OCI-LY7 (cell line): ENCODE measurements around the gene ZYX. TPM values are rescaled to one million over a fixed set of nuclear protein-coding genes. Genes with fewer than 3 reads are reported as not detected.

Experiments
- BruUV-seq: library from RNA; stranded (reverse); fragments of 400-500 nt; replicated peaks from 2 replicates; lab custom pipeline; 2021; lab: Mats Ljungman, UMichigan
- CTCF ChIA-PET: fragments of 300-600 bp; sonication (Branson Sonifier 250); formaldehyde crosslinking; loops from one replicate; lab custom pipeline; 2022; ENCODE audit warnings: antibody characterized with exemption; ENCODE audit not compliant: unreplicated experiment; lab: Charles Lee
- POLR2A ChIA-PET: fragments of 300-600 bp; sonication (Branson Sonifier 250); formaldehyde crosslinking; loops from one replicate; lab custom pipeline; 2022; ENCODE audit warnings: antibody characterized with exemption; lab: Charles Lee
- DNase-seq: peaks from one replicate; pipeline ENCODE4 v3.0.0-alpha.2; 2015; ENCODE audit warnings: low spot score
- H2AFZ ChIP-seq: fragments of 200-600 bp; sonication (generic), shearing (Covaris generic); 2 replicates; pipeline ENCODE4 v1.6.1; 2014; ENCODE audit warnings: mild to moderate bottlenecking, antibody characterized with exemption, low read length, moderate library complexity
- H3K27ac ChIP-seq: fragments of 200-600 bp; sonication (generic); 2 replicates; pipeline ENCODE4 v1.5.1; 2014; ENCODE audit warnings: mixed run types, low read depth, mild to moderate bottlenecking, moderate library complexity, low read length, inconsistent platforms; ENCODE audit not compliant: poor library complexity, severe bottlenecking
- H3K36me3 ChIP-seq: fragments of 200-600 bp; sonication (generic); 2 replicates; pipeline ENCODE4 v1.6.1; 2014; ENCODE audit warnings: mild to moderate bottlenecking, antibody characterized with exemption, low read length, moderate library complexity, mixed read lengths; ENCODE audit not compliant: insufficient read depth
- H3K4me1 ChIP-seq: fragments of 200-600 bp; sonication (generic); 2 replicates; pipeline ENCODE4 v1.5.1; 2014; ENCODE audit warnings: mild to moderate bottlenecking, low read length; ENCODE audit not compliant: insufficient read depth, poor library complexity, severe bottlenecking
- H3K4me2 ChIP-seq: fragments of 200-600 bp; sonication (generic); 2 replicates; pipeline ENCODE4 v1.6.1; 2014; ENCODE audit warnings: mild to moderate bottlenecking, low read length
- H3K4me3 ChIP-seq: fragments of 200-600 bp; sonication (generic); 2 replicates; pipeline ENCODE4 v1.5.1; 2014; ENCODE audit warnings: mild to moderate bottlenecking, low read depth, low read length; ENCODE audit not compliant: poor library complexity, severe bottlenecking
- H3K79me2 ChIP-seq: fragments of 200-600 bp; sonication (generic); 2 replicates; pipeline ENCODE4 v1.6.1; 2016; ENCODE audit warnings: low read depth, mild to moderate bottlenecking, low read length, moderate library complexity, mixed read lengths; ENCODE audit not compliant: insufficient read depth
- H3K9me2 ChIP-seq: fragments of 200-600 bp; sonication (generic); 2 replicates; pipeline ENCODE4 v1.6.1; 2016; ENCODE audit warnings: mild to moderate bottlenecking, low read length, mixed read lengths; ENCODE audit not compliant: insufficient read depth
- H3K9me3 ChIP-seq: fragments of 200-600 bp; sonication (generic); 2 replicates; pipeline ENCODE4 v1.6.1; 2014; ENCODE audit warnings: mild to moderate bottlenecking, mixed run types, low read length, mixed read lengths
- H4K20me1 ChIP-seq: fragments of 200-600 bp; sonication (generic); 2 replicates; pipeline ENCODE4 v1.6.1; 2014; ENCODE audit warnings: mild to moderate bottlenecking, antibody characterized with exemption, low read length, moderate library complexity, mixed read lengths; ENCODE audit not compliant: insufficient read depth
- CTCF ChIP-seq: fragments of 200-600 bp; sonication (generic); conservative IDR thresholded peaks from 2 replicates; pipeline ENCODE4 v1.5.1; 2014; ENCODE audit warnings: mild to moderate bottlenecking, antibody characterized with exemption, low read length, moderate library complexity, mixed read lengths
- EZH2phosphoT487 ChIP-seq: fragments of 200-600 bp; sonication (generic); IDR thresholded peaks from 2 replicates; pipeline ENCODE4 v1.6.1; 2018; ENCODE audit warnings: low read depth, borderline replicate concordance, mild to moderate bottlenecking, mixed run types, antibody characterized with exemption, low read length, moderate library complexity, mixed read lengths
- intact Hi-C: fragments of 100-400 bp; cut with micrococcal nuclease; formaldehyde crosslinking; loops from one replicate; pipeline ENCODE4 v1.10.0; 2022; ENCODE audit not compliant: unreplicated experiment
- total RNA-seq, 2 experiments: library from RNA; depleted of rRNA in 1 of 2; stranded (reverse); fragments of >200 nt in 1 of 2; shearing (Covaris generic) in 1 of 2; gene quantifications; 2 replicates each; pipeline ENCODE4 v1.2.3, GENCODE V29; 2014 to 2022

ZYX gene
- total RNA-seq, 2 experiments from 2014 or later, result 0.44 to 4.2 TPM

DNA sequence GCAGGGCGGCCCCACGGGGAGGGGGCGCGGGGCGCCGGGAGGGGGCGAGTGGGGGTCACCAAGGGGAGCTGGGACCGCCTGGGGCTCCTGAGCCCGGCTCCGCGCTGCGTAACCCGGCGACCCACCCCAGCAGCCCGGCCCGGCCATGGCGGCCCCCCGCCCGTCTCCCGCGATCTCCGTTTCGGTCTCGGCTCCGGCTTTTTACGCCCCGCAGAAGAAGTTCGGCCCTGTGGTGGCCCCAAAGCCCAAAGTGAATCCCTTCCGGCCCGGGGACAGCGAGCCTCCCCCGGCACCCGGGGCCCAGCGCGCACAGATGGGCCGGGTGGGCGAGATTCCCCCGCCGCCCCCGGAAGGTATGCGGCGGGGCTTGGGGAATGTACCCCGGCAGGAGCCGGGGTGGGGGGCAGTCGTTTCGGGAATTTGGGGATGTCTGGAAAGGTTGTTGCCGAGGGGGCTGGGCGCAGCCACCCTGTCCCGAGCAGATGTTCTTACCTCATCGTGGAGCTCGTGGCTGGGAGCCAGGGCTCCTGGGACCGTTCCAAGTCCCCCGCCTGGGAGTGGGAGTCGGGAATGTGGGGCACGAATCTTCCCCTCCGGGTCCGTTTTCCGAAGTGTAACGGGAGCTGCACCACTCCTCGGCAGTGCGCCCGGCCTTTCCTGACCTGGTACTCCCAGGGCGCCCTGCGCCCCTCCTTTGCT is 431 bp downstream of the ZYX start:
- H3K27ac ChIP-seq, result no peak overlapping the region
- ChIA-PET POLR2A (no interaction called here), CTCF (interaction anchor here (0.6 kb wide), 1 partner anchor 10 kb away, joined by 3 read pairs; no protein-coding TSS in a partner anchor)
- H3K4me2 ChIP-seq, result peak overlapping the region; percentile 98
- H3K4me3 ChIP-seq, result peak overlapping the region; percentile 76
- H3K36me3 ChIP-seq, result no peaks in the 10 kb centered on the region
- peak overlapping the region; percentile 90; the same call in 1 of the 2 replicates for H2AFZ ChIP-seq
- DNase-seq, result no peak
- TF ChIP-seq CTCF (no peak), EZH2phosphoT487 (no peak)
- intact Hi-C loops, result no loop called here
- H3K79me2 ChIP-seq, result no peaks in the 10 kb centered on the region
- H4K20me1 ChIP-seq, result no peaks in the 10 kb centered on the region
- BruUV-seq, result no TSS peak
- H3K4me1 ChIP-seq, result no peaks in the 10 kb centered on the region
- H3K9me3 ChIP-seq, result no peaks in the 10 kb centered on the region
- no peaks in the 10 kb centered on the region for H3K9me2 ChIP-seq

DNA sequence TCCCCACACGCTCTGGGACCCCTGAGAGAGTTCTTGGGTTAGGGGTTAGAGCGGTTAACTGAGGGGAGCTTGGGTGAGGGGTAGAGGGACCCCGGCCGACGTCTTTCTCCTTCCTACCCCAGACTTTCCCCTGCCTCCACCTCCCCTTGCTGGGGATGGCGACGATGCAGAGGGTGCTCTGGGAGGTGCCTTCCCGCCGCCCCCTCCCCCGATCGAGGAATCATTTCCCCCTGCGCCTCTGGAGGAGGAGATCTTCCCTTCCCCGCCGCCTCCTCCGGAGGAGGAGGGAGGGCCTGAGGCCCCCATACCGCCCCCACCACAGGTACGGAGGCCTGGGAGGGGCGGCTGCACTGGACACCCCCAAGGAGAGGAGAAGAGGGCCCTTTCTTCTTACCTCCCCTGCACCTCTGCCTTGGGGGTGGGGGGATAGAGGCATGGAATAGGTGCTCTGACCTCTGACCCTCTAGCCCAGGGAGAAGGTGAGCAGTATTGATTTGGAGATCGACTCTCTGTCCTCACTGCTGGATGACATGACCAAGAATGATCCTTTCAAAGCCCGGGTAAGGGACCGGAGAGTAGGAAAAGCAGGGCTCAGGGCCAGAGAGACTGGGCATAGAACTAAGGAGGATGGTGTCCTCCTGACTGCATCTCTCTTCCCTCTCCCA is 1.1 kb downstream of the ZYX start:
- Histone ChIP-seq H2AFZ (no peak overlapping the region), H3K9me3 (no peaks in the 10 kb centered on the region), H3K9me2 (no peaks in the 10 kb centered on the region), H3K4me3 (no peak overlapping the region), H3K79me2 (no peaks in the 10 kb centered on the region), H3K27ac (no peak overlapping the region), H3K36me3 (no peaks in the 10 kb centered on the region), H3K4me2 (no peak overlapping the region), H4K20me1 (no peaks in the 10 kb centered on the region), H3K4me1 (no peaks in the 10 kb centered on the region)
- ChIA-PET POLR2A (interaction anchor here (0.5 kb wide), 1 partner anchor 568 kb away, joined by 3 read pairs; no protein-coding TSS in a partner anchor), CTCF (interaction anchor here (0.6 kb wide), 1 partner anchor 11 kb away, joined by 3 read pairs; no protein-coding TSS in a partner anchor)
- intact Hi-C loops, result no loop called here
- TF ChIP-seq EZH2phosphoT487 (no peak), CTCF (no peak)
- no peak for DNase-seq
- no TSS peak for BruUV-seq
